GM21515 (cell line): Measurements from ENCODE around the gene SCT.

Experiments
- ATAC-seq: cut with Tn5 transposase; IDR thresholded peaks from one replicate; pipeline ENCODE4 v1.9.1; 2021; ENCODE audit not compliant: unreplicated experiment

The SCT gene

GRCh38 chr11:587978-588380, 39.0 kb downstream of the SCT start:
- ATAC-seq: no peak

DNA sequence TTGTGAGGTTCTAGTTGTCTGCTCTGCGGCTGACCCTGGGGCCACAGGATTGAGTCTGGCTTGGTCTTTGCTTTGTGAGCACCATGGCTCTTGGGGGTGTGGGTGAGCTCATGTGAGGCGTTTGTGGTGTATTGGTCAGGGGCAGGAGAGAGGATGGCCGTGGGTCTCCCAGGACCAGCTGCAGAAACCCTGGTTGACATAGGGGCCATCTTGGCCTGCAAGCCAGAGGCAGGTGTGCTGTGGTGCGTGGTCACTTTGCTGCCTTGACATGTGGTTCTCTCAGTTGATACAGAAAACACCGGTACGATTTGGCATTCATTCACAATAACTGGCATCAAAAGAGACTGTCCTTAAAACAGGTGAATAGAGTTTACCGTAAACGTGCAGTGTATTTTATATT, 39.4 kb downstream of the SCT start:
- ATAC-seq: no peak

GRCh38 chr11:586376-587316, 40.3 kb downstream of the SCT start:
- ATAC-seq: no peak

DNA sequence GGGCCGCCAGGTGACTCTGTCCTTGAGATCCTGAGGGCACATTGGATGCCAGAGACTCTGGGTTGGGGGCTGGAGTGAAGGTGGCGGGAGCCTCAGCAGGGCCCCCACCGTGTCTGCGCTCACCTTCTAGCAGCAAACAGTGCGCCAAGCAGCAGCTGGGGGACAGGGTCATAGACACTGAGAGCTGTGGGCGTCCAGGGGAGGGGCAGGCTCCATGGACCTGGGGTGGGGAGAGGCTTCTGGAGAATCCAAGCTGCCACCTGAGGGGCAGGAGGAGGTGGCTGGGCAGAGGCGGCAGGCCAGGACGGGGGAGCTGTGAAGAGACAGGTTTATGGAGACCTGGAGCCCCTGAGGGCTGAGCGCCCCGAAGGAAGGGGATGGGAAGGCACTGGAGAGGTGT, 42.7 kb downstream of the SCT start:
- no peak for ATAC-seq

DNA sequence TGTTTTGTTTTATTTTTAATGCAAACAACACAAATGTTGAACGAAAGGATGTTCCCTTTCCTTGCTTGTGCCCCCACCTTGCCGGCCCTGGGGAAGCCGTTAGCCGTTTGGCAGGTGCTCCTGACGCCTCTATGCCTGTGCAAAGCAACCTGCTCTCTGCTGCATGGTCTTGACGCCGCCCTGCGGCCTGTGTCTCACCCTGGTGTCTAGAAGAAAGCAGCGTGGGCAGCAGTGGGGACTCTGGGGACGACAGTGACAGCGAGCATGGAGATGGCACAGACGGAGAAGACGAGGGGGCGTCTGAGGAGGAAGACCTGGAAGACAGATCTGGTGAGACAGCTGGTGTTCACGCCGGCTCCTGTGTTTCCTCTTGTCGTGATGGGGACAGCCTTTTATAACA, 45.2 kb downstream of the SCT start:
- no peak for ATAC-seq

- ATAC-seq: no peak
Observed at GRCh38 chr11:581342-581741, 45.6 kb downstream of the SCT start.

DNA sequence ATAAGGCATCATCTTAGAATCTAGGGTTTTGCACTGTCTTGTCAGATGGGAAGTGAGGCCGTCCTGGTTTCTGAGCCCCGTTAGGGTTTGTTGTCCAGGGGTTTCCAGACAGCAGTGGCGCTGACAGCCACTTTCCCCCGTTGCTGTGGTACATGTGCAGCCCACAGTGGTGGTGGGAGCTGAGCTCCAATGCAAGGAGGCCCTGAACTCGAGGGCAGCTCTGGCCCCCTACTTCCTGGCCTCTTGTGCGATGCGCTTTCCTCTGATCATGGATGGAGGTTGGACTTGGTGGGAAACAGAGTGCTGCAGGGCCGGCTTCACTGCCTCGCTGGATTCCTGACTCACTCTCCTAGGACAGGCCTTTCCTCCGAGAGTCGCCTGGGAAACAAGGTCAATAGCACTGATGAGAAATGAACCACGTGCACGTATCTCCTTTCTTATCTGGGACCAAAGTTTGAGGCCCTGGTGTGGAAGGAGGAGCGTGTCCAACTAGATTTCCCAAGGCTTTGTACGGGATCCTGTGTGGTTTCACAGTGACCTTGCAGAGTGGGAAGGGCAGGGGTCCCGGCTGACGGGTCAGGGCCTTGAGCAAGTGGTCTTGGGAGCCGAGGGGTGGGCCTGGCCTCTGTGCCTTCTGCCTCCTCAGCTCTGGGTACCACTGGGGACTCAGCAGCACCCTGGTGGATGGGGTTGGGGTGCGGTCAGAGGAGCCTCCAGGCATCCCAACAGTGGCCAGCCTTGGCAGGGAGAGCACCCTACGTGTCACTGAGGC, 47.0 kb downstream of the SCT start:
- no peak for ATAC-seq

- ATAC-seq: no peak
Observed at GRCh38 chr11:578276-579035, 48.5 kb downstream of the SCT start.

GRCh38 chr11:577611-577894, 49.4 kb downstream of the SCT start:
- no peak for ATAC-seq

- ATAC-seq: no peak
Observed at GRCh38 chr11:576811-577610, 50.0 kb downstream of the SCT start.
